Keratinocyte (primary cell): ENCODE measurements around the gene IL37. TPM values are rescaled to one million over a fixed set of nuclear protein-coding genes. Genes with fewer than 3 reads are reported as not detected.

Experiments
- DNase-seq: peaks from one replicate; pipeline ENCODE4 v3.0.0-alpha.2; 2011; ENCODE audit warnings: low read depth, missing footprints, low spot score
- FAIRE-seq: peaks from 2 replicates; lab custom pipeline; 2011; peaks lifted over from hg19 to GRCh38; lab: Jason Lieb, UNC
- H2AFZ ChIP-seq: 2 replicates; pipeline ENCODE4 v1.6.0; 2012; ENCODE audit warnings: low read length, control low read depth, inconsistent platforms; ENCODE audit not compliant: control insufficient read depth
- H3K27ac ChIP-seq: 2 replicates; pipeline ENCODE4 v1.5.1; 2011; ENCODE audit warnings: low read length; ENCODE audit not compliant: control insufficient read depth, insufficient read depth
- H3K27me3 ChIP-seq: 3 replicates; pipeline ENCODE4 v1.6.0; 2011; ENCODE audit warnings: low read length; ENCODE audit not compliant: control insufficient read depth, insufficient read depth; ENCODE audit errors: extremely low read depth
- H3K36me3 ChIP-seq, 2 experiments: 2 replicates in 1 of 2; 3 replicates in 1 of 2; pipeline ENCODE4 v1.5.1; 2011; ENCODE audit warnings: low read length in 2 of 2, mild to moderate bottlenecking in 1 of 2; ENCODE audit not compliant: control insufficient read depth in 2 of 2, insufficient read depth in 2 of 2; ENCODE audit errors: extremely low read depth in 1 of 2
- H3K4me1 ChIP-seq: 3 replicates; pipeline ENCODE4 v1.5.1; 2011; ENCODE audit warnings: low read length; ENCODE audit not compliant: control insufficient read depth, insufficient read depth; ENCODE audit errors: extremely low read depth
- H3K4me2 ChIP-seq: 3 replicates; pipeline ENCODE4 v1.6.0; 2011; ENCODE audit warnings: low read depth, low read length; ENCODE audit not compliant: control insufficient read depth, insufficient read depth; ENCODE audit errors: extremely low read depth
- H3K4me3 ChIP-seq, 3 experiments: fragments of 200-600 bp in 1 of 3; sonication (generic) in 1 of 3; 2 replicates in 2 of 3; 3 replicates in 1 of 3; pipeline ENCODE4 v1.5.1; 2011 to 2016; ENCODE audit warnings: low read length in 3 of 3, mild to moderate bottlenecking in 3 of 3, control low read depth in 2 of 3, inconsistent platforms in 1 of 3, low read depth in 1 of 3, mixed read lengths in 1 of 3, mixed run types in 1 of 3, moderate library complexity in 1 of 3; ENCODE audit not compliant: control insufficient read depth in 2 of 3, insufficient read depth in 2 of 3; ENCODE audit errors: extremely low read depth in 1 of 3
- H3K79me2 ChIP-seq: 2 replicates; pipeline ENCODE4 v1.6.0; 2012; ENCODE audit warnings: low read length; ENCODE audit not compliant: control insufficient read depth, insufficient read depth
- H3K9ac ChIP-seq: 3 replicates; pipeline ENCODE4 v1.6.0; 2011; ENCODE audit warnings: low read length; ENCODE audit not compliant: control insufficient read depth, insufficient read depth; ENCODE audit errors: extremely low read depth
- H3K9me1 ChIP-seq: 3 replicates; pipeline ENCODE4 v1.6.0; 2011; ENCODE audit warnings: low read length; ENCODE audit not compliant: control insufficient read depth, insufficient read depth; ENCODE audit errors: extremely low read depth
- H3K9me3 ChIP-seq: 2 replicates; pipeline ENCODE4 v1.5.1; 2012; ENCODE audit warnings: low read depth, low read length; ENCODE audit not compliant: control insufficient read depth
- H4K20me1 ChIP-seq: 3 replicates; pipeline ENCODE4 v1.6.0; 2011; ENCODE audit warnings: low read length; ENCODE audit not compliant: control insufficient read depth, insufficient read depth; ENCODE audit errors: extremely low read depth
- CTCF ChIP-seq, 3 experiments: IDR thresholded peaks in 1 of 3; conservative IDR thresholded peaks in 1 of 3; optimal IDR thresholded peaks in 1 of 3; 2 replicates in 2 of 3; 3 replicates in 1 of 3; pipeline versions ENCODE3 to v1.5.1; 2011; ENCODE audit warnings: low read length in 3 of 3, mild to moderate bottlenecking in 3 of 3, moderate library complexity in 2 of 3, control low read depth in 1 of 3, inconsistent platforms in 1 of 3; ENCODE audit not compliant: insufficient read depth in 2 of 3; ENCODE audit errors: extremely low read depth in 1 of 3
- EZH2 ChIP-seq: IDR thresholded peaks from one replicate; pipeline ENCODE4 v1.6.1; 2012; ENCODE audit warnings: inconsistent platforms, mild to moderate bottlenecking, low read length, moderate library complexity
- dilution Hi-C: fragments of 300-500 bp; cut with MboI; formaldehyde crosslinking; loops from one replicate; pipeline ENCODE4 v1.7.0; 2020; ENCODE audit warnings: low sequenced_read_pairs; ENCODE audit not compliant: extremely low pct_ligation_motif_present
- polyA plus RNA-seq, 5 experiments: library from polyadenylated mRNA; depleted of rRNA in 3 of 5; stranded (reverse) in 3 of 5; stranded (forward) in 1 of 5; unstranded in 1 of 5; fragments of >200 nt; gene quantifications; 1 replicate in 1 of 5; 2 replicates in 3 of 5; 3 replicates in 1 of 5; pipeline versions ENCODE4 v1.2.1 to v1.2.3, GENCODE V29; 2011 to 2012; ENCODE audit warnings: missing spikeins in 2 of 5, low read depth in 1 of 5, low replicate concordance in 1 of 5

The IL37 gene
- polyA plus RNA-seq, 1 donor (not counting 4 experiments of a cell fraction or from before 2014, with no cell fraction given): 0.63 TPM

GRCh38 chr2:112958428-112959108 is 47.6 kb downstream of the IL37 start:
- Histone ChIP-seq H3K4me3 (no peak overlapping the region), H3K9me3 (no peaks in the 10 kb centered on the region), H3K27ac (no peak overlapping the region), H2AFZ (no peak overlapping the region), H3K79me2 (no peaks in the 10 kb centered on the region), H3K4me1 (peaks cover 10% of the 10 kb centered on the region), H4K20me1 (no peaks in the 10 kb centered on the region), H3K9me1 (no peaks in the 10 kb centered on the region), H3K36me3 (no peaks in the 10 kb centered on the region), H3K27me3 (no peaks in the 10 kb centered on the region), H3K4me2 (no peak overlapping the region), H3K9ac (no peak overlapping the region)
- DNase-seq (no peak), FAIRE-seq (peak; percentile 85)
- dilution Hi-C loops: no loop called here
- no peak for TF ChIP-seq EZH2
- TF ChIP-seq CTCF (optimal IDR thresholded peaks at IDR 0.05 in 1 of 3, IDR thresholded peaks at IDR 0.05 in 1 of 3, conservative IDR thresholded peaks at IDR 0.05 in 1 of 3; ENCODE audit: extremely low read depth in 1 of 3, insufficient read depth in 2 of 3, low read length in 3 of 3): peak; percentile 79 to 84 (median 81)

- FAIRE-seq: no peak
- H3K27ac ChIP-seq: no peak overlapping the region
- TF ChIP-seq EZH2 (no peak), CTCF (optimal IDR thresholded peaks at IDR 0.05 in 1 of 3, IDR thresholded peaks at IDR 0.05 in 1 of 3, conservative IDR thresholded peaks at IDR 0.05 in 1 of 3; ENCODE audit: extremely low read depth in 1 of 3, insufficient read depth in 2 of 3, low read length in 3 of 3) (peak in 1 of 3 experiments; percentile 59)
These were observed 48.3 kb downstream of the IL37 start for GRCh38 chr2:112959109-112959812.

More at GRCh38 chr2:112959109-112959812, 48.3 kb downstream of the IL37 start:
- dilution Hi-C loops: no loop called here
- DNase-seq: no peak
- Histone ChIP-seq H3K4me1 (peaks cover 6% of the 10 kb centered on the region), H3K27me3 (no peaks in the 10 kb centered on the region), H3K4me2 (no peak overlapping the region), H4K20me1 (no peaks in the 10 kb centered on the region), H3K79me2 (no peaks in the 10 kb centered on the region), H3K36me3 (no peaks in the 10 kb centered on the region), H2AFZ (no peak overlapping the region), H3K9me1 (no peaks in the 10 kb centered on the region), H3K4me3 (no peak overlapping the region), H3K9ac (no peak overlapping the region), H3K9me3 (no peaks in the 10 kb centered on the region)
